Panc1 (cell line): ENCODE measurements around the gene DROSHA. TPM values are rescaled to one million over a fixed set of nuclear protein-coding genes. Genes with fewer than 3 reads are reported as not detected.

Source experiments
- ATAC-seq: fragments of 200-7000 bp; cut with Tn5 transposase; 2 replicates; pipeline ENCODE4 v1.9.1; 2020; ENCODE audit warnings: mild to moderate bottlenecking, moderate library complexity
- BruUV-seq: library from RNA; stranded (reverse); fragments of 400-500 nt; replicated peaks from 2 replicates; lab custom pipeline; 2021; lab: Mats Ljungman, UMichigan
- CTCF ChIA-PET: fragments of 300-600 bp; sonication (Branson Sonifier 250); formaldehyde crosslinking; loops from one replicate; lab custom pipeline; 2022; ENCODE audit warnings: antibody characterized with exemption; lab: Charles Lee
- POLR2A ChIA-PET: fragments of 300-600 bp; sonication (Branson Sonifier 250); formaldehyde crosslinking; loops from one replicate; lab custom pipeline; 2022; ENCODE audit warnings: antibody characterized with exemption; lab: Charles Lee
- DNase-seq: peaks from one replicate; pipeline ENCODE4 v3.0.0-alpha.2; 2010; ENCODE audit warnings: low read depth, low spot score
- H3K27ac ChIP-seq: 2 replicates; pipeline ENCODE4 v1.5.1; 2011; ENCODE audit warnings: mild to moderate bottlenecking, low read length, inconsistent platforms
- H3K27me3 ChIP-seq: fragments of 200-500 bp; sonication (Bioruptor generic); 2 replicates; pipeline ENCODE4 v1.6.0; 2014; ENCODE audit warnings: low read length, inconsistent platforms; ENCODE audit not compliant: control insufficient read depth, insufficient read depth
- H3K36me3 ChIP-seq: fragments of 200-500 bp; sonication (Bioruptor generic); 2 replicates; pipeline ENCODE4 v1.5.1; 2014; ENCODE audit warnings: inconsistent platforms, mild to moderate bottlenecking, low read length, moderate library complexity; ENCODE audit not compliant: control insufficient read depth, insufficient read depth
- H3K4me1 ChIP-seq: 2 replicates; pipeline ENCODE4 v1.5.1; 2011; ENCODE audit warnings: inconsistent platforms, mild to moderate bottlenecking, low read length, moderate library complexity; ENCODE audit not compliant: control insufficient read depth, insufficient read depth
- H3K4me3 ChIP-seq, 2 experiments: 2 replicates each; pipeline ENCODE4 v1.5.1; 2011 to 2012; ENCODE audit warnings: low read depth in 2 of 2, low read length in 2 of 2, mild to moderate bottlenecking in 2 of 2, inconsistent platforms in 1 of 2, moderate library complexity in 1 of 2
- H3K9me3 ChIP-seq: fragments of 200-500 bp; sonication (Bioruptor generic); 2 replicates; pipeline ENCODE4 v1.5.1; 2014; ENCODE audit warnings: low read depth, mild to moderate bottlenecking, inconsistent platforms, low read length, moderate library complexity; ENCODE audit not compliant: control insufficient read depth, insufficient read depth
- POLR2AphosphoS5 ChIP-seq: IDR thresholded peaks from 2 replicates; pipeline ENCODE4 v1.6.1; 2012; ENCODE audit warnings: mild to moderate bottlenecking, low read depth, low read length, moderate library complexity
- SIN3A ChIP-seq: IDR thresholded peaks from 2 replicates; pipeline ENCODE4 v1.6.1; 2012; ENCODE audit warnings: low read depth, mild to moderate bottlenecking, low read length, moderate library complexity, borderline replicate concordance; ENCODE audit not compliant: insufficient read depth
- TCF7L2 ChIP-seq: IDR thresholded peaks from 2 replicates; pipeline ENCODE4 v1.6.1; 2011; ENCODE audit warnings: mild to moderate bottlenecking, low read depth, low read length, inconsistent platforms
- in situ Hi-C: cut with HindIII; loops from 2 replicates; pipeline ENCODE4 v1.10.0; 2016; ENCODE audit warnings: low sequenced_read_pairs, low pct_unique_long_range_greater_than_20kb
- intact Hi-C: fragments of 100-400 bp; cut with micrococcal nuclease; formaldehyde crosslinking; loops from one replicate; pipeline ENCODE4 v1.10.0; 2022; ENCODE audit not compliant: unreplicated experiment
- total RNA-seq: library from RNA; stranded (reverse); gene quantifications from one replicate; pipeline ENCODE4 v1.2.1, GENCODE V29; 2021; ENCODE audit not compliant: unreplicated experiment
- TF ChIP-seq, protein P1 (sequence below): fragments of 450-650 bp; IDR thresholded peaks from 2 replicates; pipeline ENCODE4 v1.5.1; 2017; ENCODE audit warnings: mild to moderate bottlenecking
- TF ChIP-seq, protein P2 (sequence below), 2 experiments: IDR thresholded peaks; 2 replicates each; pipeline ENCODE4 v1.6.1; 2011 to 2012; ENCODE audit warnings: low read depth in 2 of 2, control low read depth in 1 of 2, low read length in 1 of 2, mild to moderate bottlenecking in 1 of 2, moderate library complexity in 1 of 2; ENCODE audit not compliant: insufficient read depth in 1 of 2

DROSHA gene
- total RNA-seq, 1 experiment from 2014 or later, result 98.1 TPM

- DNase-seq (no peak), ATAC-seq (no peak)
- TF ChIP-seq SIN3A (no peak), TCF7L2 (no peak), POLR2AphosphoS5 (no peak)
- TF ChIP-seq, protein P1, sequence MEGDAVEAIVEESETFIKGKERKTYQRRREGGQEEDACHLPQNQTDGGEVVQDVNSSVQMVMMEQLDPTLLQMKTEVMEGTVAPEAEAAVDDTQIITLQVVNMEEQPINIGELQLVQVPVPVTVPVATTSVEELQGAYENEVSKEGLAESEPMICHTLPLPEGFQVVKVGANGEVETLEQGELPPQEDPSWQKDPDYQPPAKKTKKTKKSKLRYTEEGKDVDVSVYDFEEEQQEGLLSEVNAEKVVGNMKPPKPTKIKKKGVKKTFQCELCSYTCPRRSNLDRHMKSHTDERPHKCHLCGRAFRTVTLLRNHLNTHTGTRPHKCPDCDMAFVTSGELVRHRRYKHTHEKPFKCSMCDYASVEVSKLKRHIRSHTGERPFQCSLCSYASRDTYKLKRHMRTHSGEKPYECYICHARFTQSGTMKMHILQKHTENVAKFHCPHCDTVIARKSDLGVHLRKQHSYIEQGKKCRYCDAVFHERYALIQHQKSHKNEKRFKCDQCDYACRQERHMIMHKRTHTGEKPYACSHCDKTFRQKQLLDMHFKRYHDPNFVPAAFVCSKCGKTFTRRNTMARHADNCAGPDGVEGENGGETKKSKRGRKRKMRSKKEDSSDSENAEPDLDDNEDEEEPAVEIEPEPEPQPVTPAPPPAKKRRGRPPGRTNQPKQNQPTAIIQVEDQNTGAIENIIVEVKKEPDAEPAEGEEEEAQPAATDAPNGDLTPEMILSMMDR, result no peak
- TF ChIP-seq, protein P2, sequence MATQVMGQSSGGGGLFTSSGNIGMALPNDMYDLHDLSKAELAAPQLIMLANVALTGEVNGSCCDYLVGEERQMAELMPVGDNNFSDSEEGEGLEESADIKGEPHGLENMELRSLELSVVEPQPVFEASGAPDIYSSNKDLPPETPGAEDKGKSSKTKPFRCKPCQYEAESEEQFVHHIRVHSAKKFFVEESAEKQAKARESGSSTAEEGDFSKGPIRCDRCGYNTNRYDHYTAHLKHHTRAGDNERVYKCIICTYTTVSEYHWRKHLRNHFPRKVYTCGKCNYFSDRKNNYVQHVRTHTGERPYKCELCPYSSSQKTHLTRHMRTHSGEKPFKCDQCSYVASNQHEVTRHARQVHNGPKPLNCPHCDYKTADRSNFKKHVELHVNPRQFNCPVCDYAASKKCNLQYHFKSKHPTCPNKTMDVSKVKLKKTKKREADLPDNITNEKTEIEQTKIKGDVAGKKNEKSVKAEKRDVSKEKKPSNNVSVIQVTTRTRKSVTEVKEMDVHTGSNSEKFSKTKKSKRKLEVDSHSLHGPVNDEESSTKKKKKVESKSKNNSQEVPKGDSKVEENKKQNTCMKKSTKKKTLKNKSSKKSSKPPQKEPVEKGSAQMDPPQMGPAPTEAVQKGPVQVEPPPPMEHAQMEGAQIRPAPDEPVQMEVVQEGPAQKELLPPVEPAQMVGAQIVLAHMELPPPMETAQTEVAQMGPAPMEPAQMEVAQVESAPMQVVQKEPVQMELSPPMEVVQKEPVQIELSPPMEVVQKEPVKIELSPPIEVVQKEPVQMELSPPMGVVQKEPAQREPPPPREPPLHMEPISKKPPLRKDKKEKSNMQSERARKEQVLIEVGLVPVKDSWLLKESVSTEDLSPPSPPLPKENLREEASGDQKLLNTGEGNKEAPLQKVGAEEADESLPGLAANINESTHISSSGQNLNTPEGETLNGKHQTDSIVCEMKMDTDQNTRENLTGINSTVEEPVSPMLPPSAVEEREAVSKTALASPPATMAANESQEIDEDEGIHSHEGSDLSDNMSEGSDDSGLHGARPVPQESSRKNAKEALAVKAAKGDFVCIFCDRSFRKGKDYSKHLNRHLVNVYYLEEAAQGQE (IDR thresholded peaks at IDR 0.05; ENCODE audit: insufficient read depth in 1 of 2, low read depth in 2 of 2, low read length in 1 of 2), result no peak
- no peaks in the 10 kb centered on the region for H3K27me3 ChIP-seq
- no peaks in the 10 kb centered on the region for H3K9me3 ChIP-seq
- in situ Hi-C loops, result no loop called here
- ChIA-PET POLR2A (no interaction called here), CTCF (no interaction called here)
- no peak overlapping the region for H3K4me3 ChIP-seq
- H3K27ac ChIP-seq, result no peak overlapping the region
- intact Hi-C loops, result no loop called here
- no peaks in the 10 kb centered on the region for H3K4me1 ChIP-seq
- no TSS peak for BruUV-seq
- peaks cover 13% of the 10 kb centered on the region for H3K36me3 ChIP-seq
These were observed 62.4 kb downstream of the DROSHA start for GRCh38 chr5:31469466-31469865.

DNA sequence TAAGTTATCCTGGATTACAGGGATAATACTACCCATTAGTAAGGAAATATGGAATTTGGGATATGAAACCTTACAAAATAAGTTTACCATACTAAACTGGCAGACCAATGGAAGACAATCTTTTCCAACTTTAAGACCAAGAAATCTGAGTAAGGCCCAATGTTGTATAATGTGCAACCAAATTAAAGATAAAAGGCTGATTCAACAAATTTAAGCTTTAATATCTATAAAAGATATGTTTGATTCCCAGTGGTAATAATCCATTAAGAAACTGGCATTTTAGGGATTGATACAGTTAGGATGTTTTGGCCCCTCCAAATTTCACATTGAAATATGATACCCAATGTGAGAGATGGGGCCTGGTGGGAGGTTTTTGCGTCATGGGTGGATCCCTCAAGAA lies 66.6 kb downstream of the DROSHA start:
- intact Hi-C loops, result no loop called here
- Histone ChIP-seq H3K27me3 (no peaks in the 10 kb centered on the region), H3K4me1 (no peaks in the 10 kb centered on the region), H3K27ac (no peak overlapping the region), H3K36me3 (peaks cover 37% of the 10 kb centered on the region), H3K4me3 (no peak overlapping the region), H3K9me3 (no peaks in the 10 kb centered on the region)
- in situ Hi-C loops, result no loop called here
- ChIA-PET POLR2A (interaction anchor here (0.6 kb wide), 1 partner anchor 26 kb away, joined by 8 read pairs; no protein-coding TSS in a partner anchor), CTCF (no interaction called here)
- ATAC-seq (no peak), DNase-seq (no peak)
- TF ChIP-seq, protein P2 (IDR thresholded peaks at IDR 0.05; ENCODE audit: insufficient read depth in 1 of 2, low read depth in 2 of 2, low read length in 1 of 2), result no peak
- TF ChIP-seq SIN3A (no peak), TCF7L2 (no peak), POLR2AphosphoS5 (no peak)
- TF ChIP-seq, protein P1, result no peak
- BruUV-seq, result no TSS peak
